H54 (cell line): ENCODE measurements around the gene PRDM7.

Source experiments
- DNase-seq: peaks from one replicate; pipeline ENCODE4 v3.0.0; 2011; ENCODE audit warnings: low spot score, mixed read lengths; ENCODE audit not compliant: insufficient read length
- FAIRE-seq: peaks from 3 replicates; lab custom pipeline; 2011; peaks lifted over from hg19 to GRCh38; lab: Jason Lieb, UNC
- POLR2A ChIP-seq: IDR thresholded peaks from 2 replicates; pipeline ENCODE4 v1.6.1; 2011; ENCODE audit warnings: low read depth, mild to moderate bottlenecking, low read length

The PRDM7 gene

DNA sequence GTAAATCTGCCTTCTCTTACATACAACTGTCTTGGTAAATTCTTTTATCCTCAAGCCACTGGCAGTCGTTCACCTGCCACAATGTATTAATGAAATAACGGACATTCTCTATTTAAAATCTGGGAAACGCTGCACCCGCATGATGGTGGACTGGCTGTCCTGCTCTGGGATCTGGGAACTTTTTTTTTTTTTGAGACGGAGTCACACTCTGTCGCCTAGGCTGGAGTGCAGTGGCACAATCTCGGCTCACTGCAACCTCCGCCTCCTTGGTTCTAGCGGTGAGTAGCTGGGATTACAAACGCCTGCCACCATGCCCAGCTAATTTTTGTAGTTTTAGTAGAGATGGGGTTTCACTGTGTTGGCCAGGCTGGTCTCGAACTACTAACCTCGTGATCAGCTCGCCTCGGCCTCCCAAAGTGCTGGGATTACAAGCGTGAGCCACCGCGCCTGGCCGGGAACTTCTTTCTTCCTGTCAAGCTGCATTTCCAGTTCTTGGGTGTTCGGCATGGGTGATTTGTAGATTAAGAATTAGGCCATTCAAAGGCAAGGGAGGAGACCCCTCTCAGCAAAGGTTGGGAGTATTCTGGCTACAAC, 28.3 kb downstream of the PRDM7 start:
- TF ChIP-seq POLR2A = no peak
- FAIRE-seq (no peak), DNase-seq (no peak)

DNA sequence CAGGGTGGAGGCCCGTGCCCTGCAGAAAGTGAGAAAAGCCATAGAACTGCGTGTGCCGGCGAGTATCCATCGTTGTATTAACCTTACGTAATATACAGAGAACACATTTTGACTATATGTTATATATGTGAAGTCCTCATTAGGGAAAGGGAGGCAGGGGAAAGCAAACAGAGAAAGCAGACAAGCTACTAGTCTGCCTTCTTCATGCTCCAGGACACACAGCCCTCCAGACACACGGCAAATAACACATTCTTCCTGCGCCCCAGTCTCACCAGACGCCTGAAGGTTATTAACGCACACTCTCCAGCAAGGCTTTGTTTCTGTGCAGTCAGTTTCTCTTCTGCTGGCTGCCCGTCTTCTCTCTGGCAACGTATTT, 28.8 kb downstream of the PRDM7 start:
- TF ChIP-seq POLR2A = no peak
- DNase-seq (no peak), FAIRE-seq (no peak)

GRCh38 chr16:90047714-90048346, 29.3 kb downstream of the PRDM7 start:
- TF ChIP-seq POLR2A = no peak
- no peak for FAIRE-seq
- DNase-seq = no peak

DNA sequence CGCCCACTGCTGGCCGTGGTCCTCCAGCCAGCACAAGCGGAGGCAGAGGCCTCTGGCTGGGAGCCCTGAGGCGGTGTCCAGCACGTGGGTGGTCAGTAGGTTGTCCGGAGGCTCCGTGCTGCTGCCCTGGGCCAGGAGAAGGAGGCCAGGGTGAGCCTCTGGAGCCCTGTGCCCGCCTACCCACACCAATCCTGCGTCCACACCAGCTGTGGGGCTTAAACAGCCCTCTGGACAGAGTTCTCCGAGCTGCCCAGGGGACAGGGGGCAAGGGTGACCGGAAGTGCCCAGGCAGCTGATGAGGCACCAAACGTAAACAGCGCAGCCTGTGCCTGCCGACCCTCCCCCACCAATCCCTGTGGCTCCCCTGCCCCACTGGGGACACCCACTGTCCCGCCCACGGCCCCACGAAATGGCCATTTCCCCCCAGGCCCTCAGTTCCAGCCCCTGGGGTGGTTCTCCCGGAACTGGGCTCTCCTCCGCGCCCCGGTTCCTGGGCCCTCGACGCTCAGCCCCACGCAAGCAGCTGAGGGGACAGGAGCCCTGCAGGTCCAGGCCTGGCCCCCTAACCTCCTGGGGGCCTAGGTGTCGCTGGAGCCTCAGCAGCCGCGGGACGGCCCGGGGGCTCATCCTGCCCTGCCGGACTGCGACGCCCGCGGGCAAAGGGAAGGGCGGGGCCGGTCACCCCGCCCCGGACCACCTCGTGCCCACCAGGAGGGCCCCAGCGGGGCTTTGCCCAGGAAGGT, 30.0 kb downstream of the PRDM7 start:
- DNase-seq (peak; percentile 76), FAIRE-seq (no peak)
- TF ChIP-seq POLR2A = no peak

GRCh38 chr16:90046122-90046970, 30.8 kb downstream of the PRDM7 start:
- no peak for TF ChIP-seq POLR2A
- FAIRE-seq = no peak
- DNase-seq = no peak

DNA sequence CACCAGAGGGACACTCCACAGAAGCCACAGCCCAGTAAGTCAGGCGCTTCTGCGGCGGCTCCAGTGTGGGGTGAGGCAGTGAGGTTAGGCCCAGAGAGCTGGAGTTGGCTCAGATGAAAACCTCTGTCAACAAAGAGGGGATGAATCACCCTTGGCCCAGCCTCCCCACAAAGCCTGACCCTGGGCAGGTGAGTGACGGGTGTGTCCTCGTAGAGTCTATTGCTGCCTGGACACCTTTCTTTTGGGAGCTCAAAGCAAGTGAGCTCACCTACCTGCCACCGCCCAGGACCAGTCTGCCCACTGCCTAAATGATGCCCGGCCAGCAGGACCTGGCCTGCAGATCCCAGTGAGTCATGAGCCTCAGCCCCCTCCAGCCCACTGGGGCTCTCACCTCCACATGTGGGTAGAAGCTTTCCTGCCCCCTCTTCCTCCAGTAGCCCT, 33.0 kb downstream of the PRDM7 start:
- FAIRE-seq (no peak), DNase-seq (no peak)
- no peak for TF ChIP-seq POLR2A

DNA sequence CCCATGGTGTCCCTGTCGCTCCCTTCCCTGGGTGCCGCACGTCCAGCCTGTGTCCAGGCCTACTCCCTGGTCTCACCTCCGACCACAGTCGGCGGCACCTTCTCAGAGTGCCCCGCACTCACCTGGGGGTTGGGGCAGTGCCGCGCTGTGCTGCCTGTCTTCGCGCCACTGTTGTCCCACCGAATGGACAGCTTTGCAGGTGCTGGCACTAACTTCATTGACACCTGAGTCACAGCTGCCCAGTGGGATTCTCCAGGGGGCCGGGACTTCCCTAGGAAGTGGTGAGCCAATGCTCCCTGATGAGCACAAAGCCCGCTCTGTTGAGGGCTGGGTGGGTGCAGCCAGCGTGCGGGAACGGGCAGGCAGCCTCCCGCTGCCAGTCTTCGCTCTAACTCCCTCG, 33.6 kb downstream of the PRDM7 start:
- FAIRE-seq = no peak
- no peak for TF ChIP-seq POLR2A
- DNase-seq = no peak

DNA sequence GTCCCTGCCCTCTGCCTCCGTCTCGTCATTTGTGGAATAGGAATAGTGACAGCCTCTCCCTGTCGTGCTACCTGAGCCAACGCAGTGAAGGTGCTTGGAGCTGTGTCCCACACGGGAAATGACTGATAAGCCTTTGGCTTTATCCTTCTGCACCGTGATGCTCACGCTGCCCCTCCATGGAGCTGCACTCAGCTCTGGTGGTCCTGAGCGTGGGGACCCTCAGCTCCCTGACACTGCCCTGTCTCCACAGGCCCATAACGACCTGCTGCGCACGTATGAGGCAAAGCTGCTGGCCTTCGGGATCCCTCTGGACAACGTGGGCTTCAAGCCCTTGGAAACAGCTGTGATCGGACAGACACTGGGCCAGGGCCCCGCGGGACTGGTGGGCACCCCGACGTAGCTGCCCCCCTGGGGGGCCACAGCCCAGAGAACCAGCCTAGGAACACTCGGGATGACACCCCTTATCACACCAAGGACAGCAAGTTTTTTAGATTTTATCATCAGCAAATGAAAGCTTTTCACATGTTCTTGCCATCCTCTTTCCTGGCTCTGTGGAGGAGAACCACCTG, 34.1 kb downstream of the PRDM7 start:
- FAIRE-seq = no peak
- TF ChIP-seq POLR2A = no peak
- DNase-seq = no peak

- no peak for TF ChIP-seq POLR2A
- FAIRE-seq = no peak
- DNase-seq = no peak
Observed at GRCh38 chr16:90041896-90042473, 35.1 kb downstream of the PRDM7 start.

GRCh38 chr16:90040152-90041023, 36.7 kb downstream of the PRDM7 start:
- DNase-seq = no peak
- FAIRE-seq = no peak
- no peak for TF ChIP-seq POLR2A

- no peak for FAIRE-seq
- TF ChIP-seq POLR2A = no peak
- DNase-seq = no peak
Observed at GRCh38 chr16:90037276-90037675, 39.9 kb downstream of the PRDM7 start.

GRCh38 chr16:90035902-90036301, 41.2 kb downstream of the PRDM7 start:
- no peak for TF ChIP-seq POLR2A
- FAIRE-seq (no peak), DNase-seq (no peak)
